A549 (cell line): Measurements from ENCODE around the gene TLX3.

Experiments used
- CTCF ChIP-seq: fragments of >200 bp; sonication (Bioruptor Twin); formaldehyde crosslinking; IDR thresholded peaks from 3 replicates; pipeline ENCODE4 v1.5.1; 2016
- NR3C1 ChIP-seq: fragments of >200 bp; sonication (Bioruptor Twin); formaldehyde crosslinking; IDR thresholded peaks from 3 replicates; pipeline ENCODE4 v1.6.1; 2017

- TF ChIP-seq NR3C1 (no peak), CTCF (no peak)
Measured at GRCh38 chr5:171312129-171312974, 3.3 kb downstream of the TLX3 start.
